GM06990 (cell line): ENCODE data around the gene ARID3A.

ENCODE experiments used
- DNase-seq: peaks from one replicate; pipeline ENCODE4 v3.0.0-alpha.2; 2011; ENCODE audit not compliant: insufficient read length; ENCODE audit errors: extremely low read depth
- H3K27me3 ChIP-seq: replicated peaks from 2 replicates; pipeline ENCODE4 v1.6.0; 2011; ENCODE audit warnings: low read length; ENCODE audit not compliant: control insufficient read depth, insufficient read depth
- H3K36me3 ChIP-seq: 2 replicates; pipeline ENCODE4 v1.5.1; 2011; ENCODE audit warnings: low read length; ENCODE audit not compliant: control insufficient read depth, insufficient read depth
- H3K4me3 ChIP-seq: replicated peaks from 2 replicates; pipeline ENCODE4 v1.5.1; 2011; ENCODE audit warnings: low read depth, mild to moderate bottlenecking, control low read depth, low read length
- TF ChIP-seq, protein P1 (sequence below): IDR thresholded peaks from 2 replicates; pipeline ENCODE4 v1.5.1; 2011; ENCODE audit warnings: low read length, control low read depth, mild to moderate bottlenecking, inconsistent platforms; ENCODE audit not compliant: insufficient read depth, poor library complexity, severe bottlenecking

ARID3A gene

DNA sequence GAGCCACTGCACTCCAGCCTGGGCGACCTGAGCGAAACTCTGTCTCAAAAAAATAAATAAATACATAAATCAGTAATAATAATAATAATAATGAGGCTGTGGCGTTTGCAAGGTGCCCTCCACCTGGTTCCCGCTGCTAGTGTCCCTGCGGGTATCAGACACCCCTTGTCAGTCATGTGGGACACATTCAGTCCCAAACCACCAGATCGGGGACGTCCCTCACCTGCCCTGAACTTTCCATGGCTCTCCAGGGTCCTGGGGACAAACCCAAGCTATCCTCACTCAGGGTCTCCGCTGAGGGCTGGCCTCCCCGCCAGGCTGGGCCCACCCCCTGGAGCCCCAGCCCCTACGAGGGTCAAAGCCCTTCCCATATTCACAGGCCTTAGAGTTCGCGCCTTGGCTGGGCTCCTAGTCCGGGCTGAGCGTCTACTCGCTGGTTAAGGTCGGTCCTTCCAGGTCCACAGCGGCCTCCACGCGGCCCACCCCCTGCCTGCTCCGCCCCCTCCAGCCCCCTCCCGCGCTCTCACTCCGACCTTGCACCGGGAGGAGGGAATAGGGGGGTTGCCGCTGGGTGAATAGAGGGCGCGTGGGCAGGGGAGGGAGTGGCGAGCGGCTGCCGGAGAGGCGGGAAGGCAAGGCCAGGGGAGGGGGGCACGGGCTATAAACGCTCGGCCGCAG, 9.1 kb upstream of the ARID3A start:
- DNase-seq, result no peak
- no peaks in the 10 kb centered on the region for H3K36me3 ChIP-seq
- TF ChIP-seq, protein P1, sequence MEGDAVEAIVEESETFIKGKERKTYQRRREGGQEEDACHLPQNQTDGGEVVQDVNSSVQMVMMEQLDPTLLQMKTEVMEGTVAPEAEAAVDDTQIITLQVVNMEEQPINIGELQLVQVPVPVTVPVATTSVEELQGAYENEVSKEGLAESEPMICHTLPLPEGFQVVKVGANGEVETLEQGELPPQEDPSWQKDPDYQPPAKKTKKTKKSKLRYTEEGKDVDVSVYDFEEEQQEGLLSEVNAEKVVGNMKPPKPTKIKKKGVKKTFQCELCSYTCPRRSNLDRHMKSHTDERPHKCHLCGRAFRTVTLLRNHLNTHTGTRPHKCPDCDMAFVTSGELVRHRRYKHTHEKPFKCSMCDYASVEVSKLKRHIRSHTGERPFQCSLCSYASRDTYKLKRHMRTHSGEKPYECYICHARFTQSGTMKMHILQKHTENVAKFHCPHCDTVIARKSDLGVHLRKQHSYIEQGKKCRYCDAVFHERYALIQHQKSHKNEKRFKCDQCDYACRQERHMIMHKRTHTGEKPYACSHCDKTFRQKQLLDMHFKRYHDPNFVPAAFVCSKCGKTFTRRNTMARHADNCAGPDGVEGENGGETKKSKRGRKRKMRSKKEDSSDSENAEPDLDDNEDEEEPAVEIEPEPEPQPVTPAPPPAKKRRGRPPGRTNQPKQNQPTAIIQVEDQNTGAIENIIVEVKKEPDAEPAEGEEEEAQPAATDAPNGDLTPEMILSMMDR, result no peak
- no peaks in the 10 kb centered on the region; the same call in 1 of the 2 replicates for H3K27me3 ChIP-seq
- H3K4me3 ChIP-seq, result peak overlapping the region; percentile 8; the same call in 1 of the 2 replicates

DNA sequence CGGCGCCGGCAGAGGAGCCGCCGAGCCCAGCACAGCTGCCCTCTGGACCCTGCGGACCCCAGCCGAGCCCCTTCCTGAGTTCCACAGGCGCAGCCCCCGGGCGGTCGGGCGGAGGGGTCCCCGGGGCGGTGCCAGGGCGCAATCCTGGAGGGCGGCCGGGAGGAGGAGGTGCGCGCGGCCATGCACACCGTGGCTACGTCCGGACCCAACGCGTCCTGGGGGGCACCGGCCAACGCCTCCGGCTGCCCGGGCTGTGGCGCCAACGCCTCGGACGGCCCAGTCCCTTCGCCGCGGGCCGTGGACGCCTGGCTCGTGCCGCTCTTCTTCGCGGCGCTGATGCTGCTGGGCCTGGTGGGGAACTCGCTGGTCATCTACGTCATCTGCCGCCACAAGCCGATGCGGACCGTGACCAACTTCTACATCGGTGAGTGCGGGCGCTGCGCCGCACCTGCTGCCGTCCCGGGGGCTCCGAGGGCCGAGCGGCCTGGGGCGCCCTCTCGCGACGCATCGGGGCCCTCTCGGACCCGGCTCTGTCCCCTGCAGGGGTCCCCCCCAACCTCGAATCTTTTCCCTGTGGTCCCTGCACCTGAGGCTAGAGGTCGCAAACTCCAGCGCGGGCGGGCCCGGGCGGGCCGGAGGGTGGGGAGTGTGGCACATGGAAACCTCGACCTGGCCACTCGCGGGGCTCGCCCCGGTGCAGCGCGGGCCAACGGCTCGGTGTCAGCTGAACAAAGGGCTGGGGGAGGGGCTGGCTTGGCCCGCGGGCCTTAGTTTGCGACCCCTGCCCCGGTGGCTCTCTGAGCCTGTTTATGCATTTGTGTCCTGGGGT, 8.3 kb upstream of the ARID3A start, which contains the start of gene KISS1R:
TSS of gene KISS1R (plus strand) at position 11 of the 829 bp plus-strand sequence. CDS start at position 181, 170 bp downstream.
- no peaks in the 10 kb centered on the region; the same call in 1 of the 2 replicates for H3K27me3 ChIP-seq
- no peaks in the 10 kb centered on the region for H3K36me3 ChIP-seq
- DNase-seq, result peak; percentile 75
- H3K4me3 ChIP-seq, result peak within 1 kb of the TSS; percentile 8; the same call in 1 of the 2 replicates
- TF ChIP-seq, protein P1, result peak; percentile 64

DNA sequence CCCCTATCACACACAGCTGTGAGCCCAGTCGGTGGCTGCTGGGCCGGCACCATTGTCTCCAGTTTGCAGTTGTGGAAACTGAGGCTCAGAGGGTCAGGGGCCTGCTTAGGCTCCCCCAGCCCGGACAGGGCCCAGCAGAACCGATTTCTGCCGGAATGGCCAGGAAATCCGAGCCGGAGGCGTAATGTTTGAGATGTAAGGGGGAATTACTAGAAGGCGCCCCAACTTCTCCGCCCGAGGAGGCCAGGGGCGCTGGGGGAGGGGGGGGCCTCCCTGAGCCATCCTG, 7.7 kb upstream of the ARID3A start:
- H3K4me3 ChIP-seq, result no peak overlapping the region
- no peaks in the 10 kb centered on the region; the same call in 1 of the 2 replicates for H3K27me3 ChIP-seq
- TF ChIP-seq, protein P1, result no peak
- DNase-seq, result no peak
- no peaks in the 10 kb centered on the region for H3K36me3 ChIP-seq

DNA sequence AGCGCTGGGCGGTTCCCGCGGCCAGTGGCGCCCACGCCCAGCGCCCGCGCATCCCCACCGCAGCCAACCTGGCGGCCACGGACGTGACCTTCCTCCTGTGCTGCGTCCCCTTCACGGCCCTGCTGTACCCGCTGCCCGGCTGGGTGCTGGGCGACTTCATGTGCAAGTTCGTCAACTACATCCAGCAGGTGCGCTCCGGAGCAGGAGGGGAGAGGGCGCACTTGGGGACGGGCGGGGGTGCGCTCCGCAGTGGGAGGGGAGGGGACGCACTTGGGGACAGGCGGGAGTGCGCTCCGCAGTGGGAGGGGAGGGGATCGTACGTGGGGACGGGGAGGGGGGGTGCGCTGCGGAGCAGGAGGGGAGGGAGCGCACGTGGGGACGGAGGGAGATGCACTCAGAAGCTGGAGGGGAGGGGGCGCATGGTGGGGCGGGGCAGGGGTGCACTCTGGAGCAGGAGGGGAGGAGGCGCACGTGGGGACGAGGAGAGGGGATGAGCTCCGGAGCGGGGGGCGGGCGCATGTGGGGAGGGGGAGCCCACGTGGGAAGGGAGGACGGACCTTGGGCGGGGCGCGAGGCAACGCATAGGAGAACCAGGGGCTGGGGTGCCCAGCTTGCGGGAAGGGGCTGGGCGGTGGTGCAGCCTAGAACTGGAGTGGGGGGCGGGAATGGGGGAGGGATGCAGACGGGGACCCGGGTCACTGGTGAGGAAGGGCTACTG, 7.2 kb upstream of the ARID3A start:
- Histone ChIP-seq H3K36me3 (no peaks in the 10 kb centered on the region), H3K4me3 (no peak overlapping the region), H3K27me3 (no peaks in the 10 kb centered on the region; the same call in 1 of the 2 replicates)
- TF ChIP-seq, protein P1, result no peak
- no peak for DNase-seq

DNA sequence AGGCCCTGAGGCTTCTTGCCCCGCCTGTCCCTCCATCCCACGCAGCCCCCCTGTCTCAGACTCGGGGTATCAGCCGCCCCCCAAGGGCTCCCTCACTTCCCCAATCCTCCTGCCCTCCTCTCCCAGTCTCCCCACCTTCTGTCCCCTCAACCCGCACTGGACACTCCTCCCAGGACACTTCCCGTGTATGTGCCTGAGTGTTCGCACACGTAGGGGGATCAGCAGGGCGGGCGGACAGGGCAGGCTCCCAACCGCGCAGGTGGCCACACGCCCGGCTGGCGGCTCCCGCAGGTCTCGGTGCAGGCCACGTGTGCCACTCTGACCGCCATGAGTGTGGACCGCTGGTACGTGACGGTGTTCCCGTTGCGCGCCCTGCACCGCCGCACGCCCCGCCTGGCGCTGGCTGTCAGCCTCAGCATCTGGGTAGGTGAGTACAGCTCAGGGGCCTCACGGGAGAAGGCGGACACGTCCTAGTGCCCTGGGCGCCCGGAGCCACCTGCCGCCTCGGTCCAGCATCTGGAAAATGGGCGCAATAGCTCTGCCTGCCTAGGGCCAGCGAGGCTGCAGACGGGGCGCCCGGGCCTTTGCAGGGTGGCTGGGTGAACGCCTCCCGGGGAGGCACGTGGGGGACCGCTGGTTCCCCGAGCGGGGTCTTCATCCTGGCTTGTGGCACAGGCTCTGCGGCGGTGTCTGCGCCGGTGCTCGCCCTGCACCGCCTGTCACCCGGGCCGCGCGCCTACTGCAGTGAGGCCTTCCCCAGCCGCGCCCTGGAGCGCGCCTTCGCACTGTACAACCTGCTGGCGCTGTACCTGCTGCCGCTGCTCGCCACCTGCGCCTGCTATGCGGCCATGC, 6.4 kb upstream of the ARID3A start:
- TF ChIP-seq, protein P1, result no peak
- H3K36me3 ChIP-seq, result no peaks in the 10 kb centered on the region
- peak overlapping the region; percentile 53 for H3K4me3 ChIP-seq
- peak; percentile 69 for DNase-seq
- no peaks in the 10 kb centered on the region; the same call in 1 of the 2 replicates for H3K27me3 ChIP-seq
